Trophoblast cell (in vitro differentiated cells and primary cell): ENCODE data around the gene MED8.

ENCODE experiments used
- DNase-seq, 2 donors: peaks; one replicate each; pipeline ENCODE4 v3.0.0-alpha.2; 2016
- H2AFZ ChIP-seq: 2 replicates; pipeline ENCODE4 v1.6.1; 2013; ENCODE audit warnings: low read length, moderate library complexity, mild to moderate bottlenecking; ENCODE audit not compliant: insufficient read depth, poor library complexity
- H2AK5ac ChIP-seq: 2 replicates; pipeline ENCODE4 v1.6.1; 2013; ENCODE audit warnings: mild to moderate bottlenecking, low read length
- H2BK120ac ChIP-seq: 2 replicates; pipeline ENCODE4 v1.6.1; 2013; ENCODE audit warnings: low read length, mild to moderate bottlenecking, moderate library complexity; ENCODE audit not compliant: insufficient read depth, poor library complexity
- H2BK12ac ChIP-seq: 2 replicates; pipeline ENCODE4 v1.6.1; 2013; ENCODE audit warnings: mild to moderate bottlenecking, low read length, moderate library complexity
- H2BK5ac ChIP-seq: 2 replicates; pipeline ENCODE4 v1.6.1; 2013; ENCODE audit warnings: low read length, low read depth, moderate library complexity, mild to moderate bottlenecking; ENCODE audit not compliant: poor library complexity
- H3K14ac ChIP-seq: 2 replicates; pipeline ENCODE4 v1.6.1; 2013; ENCODE audit warnings: mild to moderate bottlenecking, low read length
- H3K18ac ChIP-seq: 2 replicates; pipeline ENCODE4 v1.6.1; 2013; ENCODE audit warnings: mild to moderate bottlenecking, low read length
- H3K23ac ChIP-seq: 2 replicates; pipeline ENCODE4 v1.6.1; 2013; ENCODE audit warnings: low read length
- H3K27ac ChIP-seq: 2 replicates; pipeline ENCODE4 v1.5.1; 2013; ENCODE audit warnings: low read depth, mild to moderate bottlenecking, inconsistent platforms, low read length, moderate library complexity
- H3K27me3 ChIP-seq: 2 replicates; pipeline ENCODE4 v1.6.1; 2013; ENCODE audit warnings: inconsistent platforms, mild to moderate bottlenecking, low read length, moderate library complexity; ENCODE audit not compliant: insufficient read depth
- H3K36me3 ChIP-seq, 2 experiments: 1 replicate in 1 of 2; 2 replicates in 1 of 2; pipeline ENCODE4 v1.6.1; 2013; ENCODE audit warnings: low read length in 2 of 2, mild to moderate bottlenecking in 2 of 2, moderate library complexity in 1 of 2; ENCODE audit not compliant: insufficient read depth in 2 of 2, control insufficient read depth in 1 of 2
- H3K4ac ChIP-seq: 2 replicates; pipeline ENCODE4 v1.6.1; 2013; ENCODE audit warnings: low read depth, mild to moderate bottlenecking, low read length, moderate library complexity
- H3K4me1 ChIP-seq, 2 experiments: 1 replicate in 1 of 2; 2 replicates in 1 of 2; pipeline ENCODE4 v1.6.1; 2013; ENCODE audit warnings: low read length in 2 of 2, mild to moderate bottlenecking in 2 of 2, moderate library complexity in 1 of 2; ENCODE audit not compliant: insufficient read depth in 2 of 2, control insufficient read depth in 1 of 2
- H3K4me2 ChIP-seq: 2 replicates; pipeline ENCODE4 v1.6.1; 2013; ENCODE audit warnings: inconsistent platforms, mild to moderate bottlenecking, low read length, moderate library complexity
- H3K4me3 ChIP-seq: 2 replicates; pipeline ENCODE4 v1.5.1; 2013; ENCODE audit warnings: mild to moderate bottlenecking, low read depth, low read length, inconsistent platforms
- H3K79me1 ChIP-seq: one replicate; pipeline ENCODE4 v1.6.1; 2013; ENCODE audit warnings: low read length
- H3K79me2 ChIP-seq: 2 replicates; pipeline ENCODE4 v1.6.1; 2013; ENCODE audit warnings: low read length, mild to moderate bottlenecking; ENCODE audit not compliant: control insufficient read depth, insufficient read depth, poor library complexity
- H3K9ac ChIP-seq: 2 replicates; pipeline ENCODE4 v1.6.1; 2013; ENCODE audit warnings: mild to moderate bottlenecking, low read length
- H3K9me3 ChIP-seq: 2 replicates; pipeline ENCODE4 v1.6.1; 2013; ENCODE audit warnings: low read depth, mild to moderate bottlenecking, control low read depth, inconsistent platforms, low read length; ENCODE audit not compliant: insufficient read depth
- H4K12ac ChIP-seq: 2 replicates; pipeline ENCODE4 v1.6.1; 2013; ENCODE audit warnings: low read depth, mild to moderate bottlenecking, low read length, moderate library complexity
- H4K8ac ChIP-seq: 2 replicates; pipeline ENCODE4 v1.6.1; 2013; ENCODE audit warnings: low read depth, mild to moderate bottlenecking, low read length, moderate library complexity
- H4K91ac ChIP-seq: one replicate; pipeline ENCODE4 v1.6.1; 2013; ENCODE audit warnings: low read depth, mild to moderate bottlenecking, low read length, moderate library complexity
- WGBS: extraction: QIAGEN DNeasy Blood & Tissue Kit; methylation state at CpG from one replicate; pipeline ENCODE4 v1.1.7; 2013; ENCODE audit warnings: missing lambda C conversion rate; ENCODE audit not compliant: insufficient read length, insufficient coverage; ENCODE audit errors: extremely low coverage; 5-methylcytosine and 5-hydroxymethylcytosine counted together

Gene MED8

GRCh38 chr1:43352881-43353280, 36.7 kb downstream of the MED8 start:
- Histone ChIP-seq H2BK5ac (no peak overlapping the region), H4K12ac (no peak overlapping the region), H2BK120ac (no peak overlapping the region), H2AFZ (no peak overlapping the region), H3K4me3 (no peak overlapping the region), H3K79me1 (peaks cover 9% of the 10 kb centered on the region), H2AK5ac (no peak overlapping the region), H3K27me3 (no peaks in the 10 kb centered on the region), H3K36me3 (no peaks in the 10 kb centered on the region), H3K4ac (no peak overlapping the region), H4K91ac (no peak overlapping the region), H3K4me1 (peaks cover 3 to 5% of the 10 kb centered on the region in 2 experiments), H4K8ac (no peak overlapping the region), H3K27ac (no peak overlapping the region), H3K18ac (no peak overlapping the region), H3K9me3 (no peaks in the 10 kb centered on the region), H3K79me2 (peaks cover 7% of the 10 kb centered on the region), H3K4me2 (no peak overlapping the region), H2BK12ac (no peak overlapping the region), H3K14ac (no peak overlapping the region), H3K23ac (no peak overlapping the region), H3K9ac (no peak overlapping the region)
- DNase-seq: no peak
- no CpG with 5 or more reads among the region's 3 CpGs for WGBS

- WGBS: no CpG with 5 or more reads among the region's 2 CpGs
These were observed 37.3 kb downstream of the MED8 start for GRCh38 chr1:43352351-43352705.

GRCh38 chr1:43351421-43352350, 37.9 kb downstream of the MED8 start:
- no peak overlapping the region for H3K4ac ChIP-seq
- WGBS: no CpG with 5 or more reads among the region's 10 CpGs

More at GRCh38 chr1:43352351-43352705, 37.3 kb downstream of the MED8 start:
- no peak overlapping the region for H3K9ac ChIP-seq
- H4K8ac ChIP-seq: no peak overlapping the region
- H3K18ac ChIP-seq: no peak overlapping the region
- H3K79me1 ChIP-seq: peaks cover 9% of the 10 kb centered on the region
- H3K36me3 ChIP-seq: no peaks in the 10 kb centered on the region
- no peak overlapping the region for H3K4me3 ChIP-seq
- no peak overlapping the region for H4K12ac ChIP-seq
- H3K14ac ChIP-seq: no peak overlapping the region
- no peak for DNase-seq
- H3K23ac ChIP-seq: no peak overlapping the region
- H3K4me1 ChIP-seq: peaks cover 3 to 4% of the 10 kb centered on the region in 2 experiments
- H2BK120ac ChIP-seq: no peak overlapping the region
- no peak overlapping the region for H3K27ac ChIP-seq
- H3K27me3 ChIP-seq: no peaks in the 10 kb centered on the region
- no peak overlapping the region for H2AFZ ChIP-seq
- no peak overlapping the region for H2BK5ac ChIP-seq
- no peak overlapping the region for H2AK5ac ChIP-seq
- no peak overlapping the region for H2BK12ac ChIP-seq
- H3K4ac ChIP-seq: no peak overlapping the region
- no peaks in the 10 kb centered on the region for H3K9me3 ChIP-seq
- no peak overlapping the region for H3K4me2 ChIP-seq
- peaks cover 7% of the 10 kb centered on the region for H3K79me2 ChIP-seq
- no peak overlapping the region for H4K91ac ChIP-seq

GRCh38 chr1:43350976-43351375, 38.6 kb downstream of the MED8 start:
- Histone ChIP-seq H3K9me3 (no peaks in the 10 kb centered on the region), H3K4me1 (peaks cover 3 to 4% of the 10 kb centered on the region in 2 experiments), H2BK120ac (no peak overlapping the region), H2AFZ (no peak overlapping the region), H2AK5ac (no peak overlapping the region), H4K8ac (no peak overlapping the region), H3K4me2 (no peak overlapping the region), H3K14ac (no peak overlapping the region), H2BK12ac (no peak overlapping the region), H3K4ac (no peak overlapping the region), H3K27ac (no peak overlapping the region), H3K23ac (no peak overlapping the region), H3K18ac (no peak overlapping the region), H3K79me2 (peaks cover 7% of the 10 kb centered on the region), H3K36me3 (no peaks in the 10 kb centered on the region), H3K4me3 (no peak overlapping the region), H2BK5ac (no peak overlapping the region), H4K12ac (no peak overlapping the region), H3K79me1 (peaks cover 9% of the 10 kb centered on the region), H4K91ac (no peak overlapping the region), H3K27me3 (no peaks in the 10 kb centered on the region), H3K9ac (no peak overlapping the region)
- WGBS: no CpG with 5 or more reads among the region's 1 CpG
- no peak for DNase-seq

More at GRCh38 chr1:43351421-43352350, 37.9 kb downstream of the MED8 start:
- no peak overlapping the region for H4K12ac ChIP-seq
- H2AFZ ChIP-seq: no peak overlapping the region
- no peaks in the 10 kb centered on the region for H3K27me3 ChIP-seq
- H4K91ac ChIP-seq: no peak overlapping the region
- H3K4me1 ChIP-seq: peaks cover 3 to 4% of the 10 kb centered on the region in 2 experiments
- no peak overlapping the region for H2BK5ac ChIP-seq
- H3K4me3 ChIP-seq: no peak overlapping the region
- DNase-seq: no peak
- H3K27ac ChIP-seq: no peak overlapping the region
- H3K9me3 ChIP-seq: no peaks in the 10 kb centered on the region
- H3K4me2 ChIP-seq: no peak overlapping the region
- peak overlapping the region; percentile 8 for H2BK12ac ChIP-seq
- no peak overlapping the region for H2AK5ac ChIP-seq
- no peak overlapping the region for H2BK120ac ChIP-seq
- H3K79me2 ChIP-seq: peaks cover 7% of the 10 kb centered on the region
- no peak overlapping the region for H3K23ac ChIP-seq
- H3K36me3 ChIP-seq: no peaks in the 10 kb centered on the region
- H4K8ac ChIP-seq: no peak overlapping the region
- H3K79me1 ChIP-seq: peaks cover 9% of the 10 kb centered on the region
- no peak overlapping the region for H3K18ac ChIP-seq
- no peak overlapping the region for H3K14ac ChIP-seq
- H3K9ac ChIP-seq: no peak overlapping the region
